Ascending aorta (tissue), 2 donors: ENCODE results near the gene SEMA3E. TPM values are rescaled to one million over a fixed set of nuclear protein-coding genes. Genes with fewer than 3 reads are reported as not detected.

ENCODE experiments used
- DNase-seq, 2 donors: peaks; one replicate each; pipeline ENCODE4 v3.0.0-alpha.2; 2019; ENCODE audit warnings: low spot score in 2 of 2
- H3K27ac ChIP-seq, 2 donors: fragments of 200-600 bp; sonication (generic); one replicate each; pipeline ENCODE4 v1.5.1; 2016 to 2017; ENCODE audit warnings: mild to moderate bottlenecking in 1 of 2
- H3K27me3 ChIP-seq: fragments of 200-600 bp; sonication (generic); one replicate; pipeline ENCODE4 v1.5.1; 2017
- H3K36me3 ChIP-seq, 2 donors: fragments of 200-600 bp; sonication (generic); one replicate each; pipeline ENCODE4 v1.5.1; 2016
- H3K4me1 ChIP-seq, 2 donors: fragments of 200-600 bp; sonication (generic); one replicate each; pipeline ENCODE4 v1.5.1; 2016 to 2017; ENCODE audit warnings: mild to moderate bottlenecking in 1 of 2
- H3K4me3 ChIP-seq, 2 donors: fragments of 200-600 bp; sonication (generic); one replicate each; pipeline ENCODE4 v1.5.1; 2016 to 2017; ENCODE audit warnings: mild to moderate bottlenecking in 1 of 2
- H3K9me3 ChIP-seq, 2 donors: fragments of 200-600 bp; sonication (generic); one replicate each; pipeline ENCODE4 v1.5.1; 2016
- CTCF ChIP-seq, 3 experiments: fragments of 200-600 bp in 2 of 3; fragments of 450-650 bp in 1 of 3; sonication (generic) in 2 of 3; IDR thresholded peaks; one replicate each; pipeline ENCODE4 v1.5.1; 2016 to 2019; ENCODE audit warnings: antibody characterized with exemption in 3 of 3, mild to moderate bottlenecking in 1 of 3, moderate library complexity in 1 of 3
- intact Hi-C: fragments of 100-400 bp; cut with DNase I; formaldehyde crosslinking; loops from one replicate; pipeline ENCODE4 v1.15.1; 2023
- total RNA-seq: library from RNA; depleted of rRNA; stranded (reverse); fragments of >200 nt; gene quantifications from one replicate; pipeline ENCODE4 v1.1.0, GENCODE V29; 2016

SEMA3E gene
- 4.3 TPM for total RNA-seq

- Histone ChIP-seq H3K4me1 (no peaks in the 10 kb centered on the region), H3K9me3 (no peaks in the 10 kb centered on the region), H3K27me3 (no peaks in the 10 kb centered on the region), H3K36me3 (no peaks in the 10 kb centered on the region), H3K4me3 (peak within 1 kb of the TSS; percentile 41 to 45), H3K27ac (no peak within 1 kb of the TSS)
- no peak for TF ChIP-seq CTCF (IDR thresholded peaks at IDR 0.05)
- intact Hi-C loops, result no loop called here
- peak in 1 of 2 donors; percentile 61 for DNase-seq
Observed at GRCh38 chr7:83648464-83649241, at the start of gene SEMA3E. Gene SEMA3E, minus strand, starts transcription at chr7:83649139.

- Histone ChIP-seq H3K4me3 (no peak overlapping the region), H3K9me3 (no peaks in the 10 kb centered on the region), H3K27ac (no peak overlapping the region), H3K27me3 (no peaks in the 10 kb centered on the region), H3K36me3 (no peaks in the 10 kb centered on the region), H3K4me1 (no peaks in the 10 kb centered on the region)
- intact Hi-C loops, result no loop called here
- DNase-seq, result no peak
- TF ChIP-seq CTCF (IDR thresholded peaks at IDR 0.05), result no peak
Observed at GRCh38 chr7:83697804-83698530, 49.0 kb upstream of the SEMA3E start.

- intact Hi-C loops, result no loop called here
- no peak for DNase-seq
- Histone ChIP-seq H3K9me3 (no peaks in the 10 kb centered on the region), H3K4me3 (no peak overlapping the region), H3K27ac (no peak overlapping the region), H3K4me1 (no peaks in the 10 kb centered on the region), H3K36me3 (no peaks in the 10 kb centered on the region), H3K27me3 (no peaks in the 10 kb centered on the region)
- TF ChIP-seq CTCF (IDR thresholded peaks at IDR 0.05), result no peak
Observed at GRCh38 chr7:83696101-83696500, 47.2 kb upstream of the SEMA3E start.

- Histone ChIP-seq H3K4me3 (no peak overlapping the region), H3K4me1 (no peaks in the 10 kb centered on the region), H3K27ac (no peak overlapping the region), H3K9me3 (no peaks in the 10 kb centered on the region), H3K36me3 (no peaks in the 10 kb centered on the region), H3K27me3 (no peaks in the 10 kb centered on the region)
- intact Hi-C loops, result no loop called here
- TF ChIP-seq CTCF (IDR thresholded peaks at IDR 0.05), result no peak
- no peak for DNase-seq
Observed at GRCh38 chr7:83695128-83695960, 46.4 kb upstream of the SEMA3E start.

- intact Hi-C loops, result no loop called here
- no peaks in the 10 kb centered on the region for H3K4me1 ChIP-seq
- H3K27ac ChIP-seq, result no peak overlapping the region
- no peaks in the 10 kb centered on the region for H3K9me3 ChIP-seq
- no peak for DNase-seq
- no peaks in the 10 kb centered on the region for H3K36me3 ChIP-seq
- H3K4me3 ChIP-seq, result no peak overlapping the region
- TF ChIP-seq CTCF (IDR thresholded peaks at IDR 0.05), result no peak
- H3K27me3 ChIP-seq, result no peaks in the 10 kb centered on the region
Observed at GRCh38 chr7:83693256-83693655, 44.3 kb upstream of the SEMA3E start.
